NT2/D1 (cell line): ENCODE results near the gene SUMO4.

Experiments
- DNase-seq: peaks from one replicate; pipeline ENCODE4 v3.0.0-alpha.2; 2011; ENCODE audit warnings: low read depth, low spot score
- H3K27me3 ChIP-seq: 2 replicates; pipeline ENCODE4 v1.6.0; 2011; ENCODE audit warnings: mild to moderate bottlenecking; ENCODE audit not compliant: insufficient read length, insufficient read depth
- H3K36me3 ChIP-seq: 2 replicates; pipeline ENCODE4 v1.6.1; 2011; ENCODE audit warnings: mild to moderate bottlenecking, low read length, mixed read lengths; ENCODE audit not compliant: insufficient read depth, insufficient read length
- H3K4me1 ChIP-seq: 2 replicates; pipeline ENCODE4 v1.5.1; 2011; ENCODE audit not compliant: insufficient read depth, insufficient read length
- H3K4me3 ChIP-seq: 2 replicates; pipeline ENCODE4 v1.5.1; 2011; ENCODE audit warnings: low read depth; ENCODE audit not compliant: insufficient read length
- H3K9ac ChIP-seq: 2 replicates; pipeline ENCODE4 v1.6.0; 2011; ENCODE audit warnings: low read depth; ENCODE audit not compliant: insufficient read length
- H3K9me3 ChIP-seq: 2 replicates; pipeline ENCODE4 v1.5.1; 2011; ENCODE audit warnings: mild to moderate bottlenecking, low read length; ENCODE audit not compliant: insufficient read depth
- SUZ12 ChIP-seq: IDR thresholded peaks from 2 replicates; pipeline ENCODE4 v1.6.1; 2011; ENCODE audit not compliant: insufficient read length, insufficient read depth; ENCODE audit errors: extremely low read depth
- YY1 ChIP-seq: IDR thresholded peaks from 2 replicates; pipeline ENCODE4 v1.6.1; 2011; ENCODE audit not compliant: insufficient read length, insufficient read depth
- ZNF274 ChIP-seq: IDR thresholded peaks from 2 replicates; pipeline ENCODE4 v1.6.1; 2011; ENCODE audit warnings: mild to moderate bottlenecking, low read depth, low read length

Gene SUMO4

GRCh38 chr6:149409617-149410016 is 9.6 kb downstream of the SUMO4 start:
- no peaks in the 10 kb centered on the region for H3K9me3 ChIP-seq
- H3K4me1 ChIP-seq: no peaks in the 10 kb centered on the region
- H3K27me3 ChIP-seq: no peaks in the 10 kb centered on the region
- H3K36me3 ChIP-seq: peaks cover 36% of the 10 kb centered on the region
- TF ChIP-seq ZNF274: no peak
- TF ChIP-seq YY1: no peak
- TF ChIP-seq SUZ12: no peak
- no peak overlapping the region for H3K4me3 ChIP-seq
- no peak for DNase-seq
- no peak overlapping the region for H3K9ac ChIP-seq

GRCh38 chr6:149410557-149410956 is 10.5 kb downstream of the SUMO4 start:
- Histone ChIP-seq H3K9me3 (no peaks in the 10 kb centered on the region), H3K9ac (no peak overlapping the region), H3K27me3 (no peaks in the 10 kb centered on the region), H3K36me3 (peaks cover 32% of the 10 kb centered on the region), H3K4me1 (no peaks in the 10 kb centered on the region), H3K4me3 (no peak overlapping the region)
- TF ChIP-seq SUZ12: no peak
- no peak for TF ChIP-seq YY1
- no peak for TF ChIP-seq ZNF274
- no peak for DNase-seq

GRCh38 chr6:149414009-149414408 is 13.9 kb downstream of the SUMO4 start:
- no peaks in the 10 kb centered on the region for H3K9me3 ChIP-seq
- no peak overlapping the region for H3K9ac ChIP-seq
- H3K4me1 ChIP-seq: no peaks in the 10 kb centered on the region
- TF ChIP-seq ZNF274 (no peak), YY1 (no peak), SUZ12 (no peak)
- H3K4me3 ChIP-seq: no peak overlapping the region
- no peaks in the 10 kb centered on the region for H3K27me3 ChIP-seq
- no peak for DNase-seq
- peaks cover 22% of the 10 kb centered on the region for H3K36me3 ChIP-seq

- Histone ChIP-seq H3K4me3 (no peak overlapping the region), H3K36me3 (peaks cover 14% of the 10 kb centered on the region), H3K27me3 (no peaks in the 10 kb centered on the region), H3K9me3 (no peaks in the 10 kb centered on the region), H3K9ac (no peak overlapping the region), H3K4me1 (no peaks in the 10 kb centered on the region)
- TF ChIP-seq ZNF274 (no peak), SUZ12 (no peak), YY1 (no peak)
- no peak for DNase-seq
These were observed 14.8 kb downstream of the SUMO4 start for GRCh38 chr6:149414821-149415220.

- H3K27me3 ChIP-seq: no peaks in the 10 kb centered on the region
These were observed 19.8 kb downstream of the SUMO4 start for GRCh38 chr6:149419696-149420404.

GRCh38 chr6:149421132-149421531 is 21.1 kb downstream of the SUMO4 start:
- H3K4me1 ChIP-seq: peaks cover 3% of the 10 kb centered on the region
- no peak overlapping the region for H3K9ac ChIP-seq
- TF ChIP-seq ZNF274: no peak
- TF ChIP-seq YY1: no peak
- TF ChIP-seq SUZ12: no peak
- no peaks in the 10 kb centered on the region for H3K36me3 ChIP-seq
- no peaks in the 10 kb centered on the region for H3K9me3 ChIP-seq
- DNase-seq: no peak
- H3K27me3 ChIP-seq: no peaks in the 10 kb centered on the region
- no peak overlapping the region for H3K4me3 ChIP-seq

More at GRCh38 chr6:149419696-149420404, 19.8 kb downstream of the SUMO4 start:
- H3K36me3 ChIP-seq: no peaks in the 10 kb centered on the region
- peaks cover 3% of the 10 kb centered on the region for H3K4me1 ChIP-seq
- TF ChIP-seq ZNF274: no peak
- TF ChIP-seq SUZ12: no peak
- no peak for TF ChIP-seq YY1
- no peak overlapping the region for H3K9ac ChIP-seq
- no peaks in the 10 kb centered on the region for H3K9me3 ChIP-seq
- H3K4me3 ChIP-seq: no peak overlapping the region
- no peak for DNase-seq

GRCh38 chr6:149422581-149422980 is 22.5 kb downstream of the SUMO4 start:
- TF ChIP-seq ZNF274 (no peak), YY1 (no peak), SUZ12 (no peak)
- no peaks in the 10 kb centered on the region for H3K36me3 ChIP-seq
- H3K9ac ChIP-seq: no peak overlapping the region
- H3K27me3 ChIP-seq: no peaks in the 10 kb centered on the region
- no peak overlapping the region for H3K4me3 ChIP-seq
- H3K4me1 ChIP-seq: peaks cover 3% of the 10 kb centered on the region
- no peak for DNase-seq
- no peaks in the 10 kb centered on the region for H3K9me3 ChIP-seq
